Mammary epithelial cell (primary cell): ENCODE measurements around the gene APC2.
A peak's percentile ranks its signal among the peaks of the same experiment; 100 is the strongest.

Source experiments
- EZH2 ChIP-seq: IDR thresholded peaks from 2 replicates; pipeline ENCODE4 v1.6.1; 2012; ENCODE audit warnings: low read length, inconsistent platforms, borderline replicate concordance
- TF ChIP-seq, protein P1 (sequence below), 2 donors: IDR thresholded peaks in 1 of 2; conservative IDR thresholded peaks in 1 of 2; 2 replicates each; pipeline ENCODE4 v1.5.1; 2011 to 2012; ENCODE audit warnings: inconsistent platforms in 2 of 2, low read length in 2 of 2, mild to moderate bottlenecking in 2 of 2, control low read depth in 1 of 2, low read depth in 1 of 2; ENCODE audit not compliant: insufficient read depth in 1 of 2; ENCODE audit errors: extremely low read depth in 1 of 2

DNA sequence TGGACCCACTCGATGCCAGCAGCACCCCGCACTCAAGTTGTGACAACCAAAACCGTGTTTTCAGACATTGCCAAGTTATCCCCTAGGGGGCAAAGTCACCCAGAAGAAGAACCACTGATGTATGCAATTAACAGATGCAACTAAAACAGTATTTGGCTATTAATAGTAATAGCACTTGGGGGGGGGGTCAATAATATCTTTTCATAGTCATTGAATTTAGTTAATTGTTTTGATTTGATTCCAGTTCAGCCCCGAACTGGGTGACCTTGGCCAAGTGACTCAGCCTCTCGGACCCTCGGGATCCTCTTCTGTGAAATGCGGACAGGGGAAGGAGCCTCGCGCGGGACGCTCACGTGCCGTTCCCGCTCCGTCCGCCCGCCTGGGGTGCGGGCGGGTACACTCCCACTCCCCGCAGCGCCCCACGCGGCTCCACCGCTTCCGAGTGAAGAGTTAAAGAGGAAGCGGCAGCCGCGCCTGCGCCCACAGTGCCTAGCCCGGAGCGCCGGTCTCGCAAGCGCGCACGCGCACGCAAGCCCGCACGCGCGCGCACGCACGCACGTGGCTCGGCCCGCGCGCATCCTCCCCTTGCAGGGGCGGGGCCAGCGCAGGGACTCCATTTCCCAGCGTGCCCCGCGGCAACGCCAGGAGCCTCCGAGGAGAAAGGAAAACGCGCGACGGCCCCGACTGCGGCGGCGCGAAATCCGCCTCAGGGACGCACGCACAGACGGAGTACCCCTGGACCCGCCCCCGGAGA is 43.0 kb upstream of the APC2 start:
- TF ChIP-seq, protein P1, sequence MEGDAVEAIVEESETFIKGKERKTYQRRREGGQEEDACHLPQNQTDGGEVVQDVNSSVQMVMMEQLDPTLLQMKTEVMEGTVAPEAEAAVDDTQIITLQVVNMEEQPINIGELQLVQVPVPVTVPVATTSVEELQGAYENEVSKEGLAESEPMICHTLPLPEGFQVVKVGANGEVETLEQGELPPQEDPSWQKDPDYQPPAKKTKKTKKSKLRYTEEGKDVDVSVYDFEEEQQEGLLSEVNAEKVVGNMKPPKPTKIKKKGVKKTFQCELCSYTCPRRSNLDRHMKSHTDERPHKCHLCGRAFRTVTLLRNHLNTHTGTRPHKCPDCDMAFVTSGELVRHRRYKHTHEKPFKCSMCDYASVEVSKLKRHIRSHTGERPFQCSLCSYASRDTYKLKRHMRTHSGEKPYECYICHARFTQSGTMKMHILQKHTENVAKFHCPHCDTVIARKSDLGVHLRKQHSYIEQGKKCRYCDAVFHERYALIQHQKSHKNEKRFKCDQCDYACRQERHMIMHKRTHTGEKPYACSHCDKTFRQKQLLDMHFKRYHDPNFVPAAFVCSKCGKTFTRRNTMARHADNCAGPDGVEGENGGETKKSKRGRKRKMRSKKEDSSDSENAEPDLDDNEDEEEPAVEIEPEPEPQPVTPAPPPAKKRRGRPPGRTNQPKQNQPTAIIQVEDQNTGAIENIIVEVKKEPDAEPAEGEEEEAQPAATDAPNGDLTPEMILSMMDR (conservative IDR thresholded peaks at IDR 0.05 in 1 of 2, IDR thresholded peaks at IDR 0.05 in 1 of 2; ENCODE audit: extremely low read depth in 1 of 2, insufficient read depth in 1 of 2, low read depth in 1 of 2, low read length in 2 of 2): peak; percentile 37 to 63
- no peak for TF ChIP-seq EZH2
